PC-3 (cell line): ENCODE measurements around the gene DDAH2.

Experiments used
- EZH2phosphoT487 ChIP-seq: fragments of 300-600 bp; sonication (generic); IDR thresholded peaks from 2 replicates; pipeline ENCODE4 v1.6.1; 2018; ENCODE audit warnings: mild to moderate bottlenecking, antibody characterized with exemption, low read length, borderline replicate concordance
- TF ChIP-seq, protein P1 (sequence below): fragments of 300-600 bp; sonication (generic); conservative IDR thresholded peaks from 2 replicates; pipeline ENCODE4 v1.5.1; 2017; ENCODE audit warnings: antibody characterized with exemption, low read depth, mild to moderate bottlenecking, low read length

DNA sequence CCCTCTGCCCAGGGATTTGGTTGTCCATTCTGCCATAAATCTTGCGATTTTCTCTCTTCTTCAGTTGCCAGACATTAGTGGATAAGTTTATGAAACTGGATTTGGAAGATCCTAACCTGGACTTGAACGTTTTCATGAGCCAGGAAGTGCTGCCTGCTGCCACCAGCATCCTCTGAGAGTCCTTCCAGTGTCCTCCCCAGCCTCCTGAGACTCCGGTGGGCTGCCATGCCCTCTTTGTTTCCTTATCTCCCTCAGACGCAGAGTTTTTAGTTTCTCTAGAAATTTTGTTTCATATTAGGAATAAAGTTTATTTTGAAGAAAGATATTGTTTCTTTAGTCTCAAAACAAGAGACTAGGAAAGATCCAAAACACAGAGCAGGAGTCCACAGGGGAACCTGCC, 33.3 kb upstream of the DDAH2 start, which contains the start of gene SAPCD1:
- TF ChIP-seq, protein P1, sequence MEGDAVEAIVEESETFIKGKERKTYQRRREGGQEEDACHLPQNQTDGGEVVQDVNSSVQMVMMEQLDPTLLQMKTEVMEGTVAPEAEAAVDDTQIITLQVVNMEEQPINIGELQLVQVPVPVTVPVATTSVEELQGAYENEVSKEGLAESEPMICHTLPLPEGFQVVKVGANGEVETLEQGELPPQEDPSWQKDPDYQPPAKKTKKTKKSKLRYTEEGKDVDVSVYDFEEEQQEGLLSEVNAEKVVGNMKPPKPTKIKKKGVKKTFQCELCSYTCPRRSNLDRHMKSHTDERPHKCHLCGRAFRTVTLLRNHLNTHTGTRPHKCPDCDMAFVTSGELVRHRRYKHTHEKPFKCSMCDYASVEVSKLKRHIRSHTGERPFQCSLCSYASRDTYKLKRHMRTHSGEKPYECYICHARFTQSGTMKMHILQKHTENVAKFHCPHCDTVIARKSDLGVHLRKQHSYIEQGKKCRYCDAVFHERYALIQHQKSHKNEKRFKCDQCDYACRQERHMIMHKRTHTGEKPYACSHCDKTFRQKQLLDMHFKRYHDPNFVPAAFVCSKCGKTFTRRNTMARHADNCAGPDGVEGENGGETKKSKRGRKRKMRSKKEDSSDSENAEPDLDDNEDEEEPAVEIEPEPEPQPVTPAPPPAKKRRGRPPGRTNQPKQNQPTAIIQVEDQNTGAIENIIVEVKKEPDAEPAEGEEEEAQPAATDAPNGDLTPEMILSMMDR: no peak
- TF ChIP-seq EZH2phosphoT487: no peak
